ENCODE results near the gene CHD5. TPM values are rescaled to one million over a fixed set of nuclear protein-coding genes. Genes with fewer than 3 reads are reported as not detected.

The CHD5 gene
- total RNA-seq, 1 experiment from 2014 or later = 62.9 TPM

GRCh38 chr1:6129313-6129712 lies 50.8 kb downstream of the CHD5 start:
- CTCF ChIA-PET = no interaction called here
- H3K36me3 ChIP-seq (ENCODE audit: control insufficient read depth, insufficient read depth, low read length) = no peaks in the 10 kb centered on the region; the same call in 1 of the 2 replicates
- no peaks in the 10 kb centered on the region for H3K4me1 ChIP-seq (ENCODE audit: control insufficient read depth, insufficient read depth, low read length)
- POLR2A ChIA-PET = no interaction called here
- H3K27ac ChIP-seq (ENCODE audit: low read length) = no peak overlapping the region
- no peaks in the 10 kb centered on the region for H3K9me3 ChIP-seq (ENCODE audit: control insufficient read depth, insufficient read depth, low read depth, low read length)
- TF ChIP-seq SIN3A (IDR thresholded peaks at IDR 0.05; ENCODE audit: borderline replicate concordance, insufficient read depth, low read depth, low read length) = no peak
- TF ChIP-seq CTCF (IDR thresholded peaks at IDR 0.05) = no peak
- TF ChIP-seq TCF7L2 (IDR thresholded peaks at IDR 0.05; ENCODE audit: low read depth, low read length) = no peak
- TF ChIP-seq POLR2AphosphoS5 (IDR thresholded peaks at IDR 0.05; ENCODE audit: low read depth, low read length) = no peak
- no peak for TF ChIP-seq REST (IDR thresholded peaks at IDR 0.05; ENCODE audit: insufficient read depth in 1 of 2, low read depth in 2 of 2, low read length in 1 of 2)
- H3K27me3 ChIP-seq (ENCODE audit: control insufficient read depth, insufficient read depth, low read length) = no peaks in the 10 kb centered on the region
- no TSS peak for BruUV-seq (replicated peaks)
- ATAC-seq = no peak
- DNase-seq (ENCODE audit: low read depth, low spot score) = no peak
- in situ Hi-C loops (cut with HindIII; ENCODE audit: low pct_unique_long_range_greater_than_20kb, low sequenced_read_pairs) = no loop called here
- no peak overlapping the region for H3K4me3 ChIP-seq (ENCODE audit: low read depth in 2 of 2, low read length in 2 of 2)
- intact Hi-C loops (cut with micrococcal nuclease; ENCODE audit: unreplicated experiment) = no loop called here

GRCh38 chr1:6128276-6129081 lies 51.6 kb downstream of the CHD5 start:
- no peaks in the 10 kb centered on the region for H3K4me1 ChIP-seq (ENCODE audit: control insufficient read depth, insufficient read depth, low read length)
- in situ Hi-C loops (cut with HindIII; ENCODE audit: low pct_unique_long_range_greater_than_20kb, low sequenced_read_pairs) (no loop called here), intact Hi-C loops (cut with micrococcal nuclease; ENCODE audit: unreplicated experiment) (no loop called here)
- H3K27me3 ChIP-seq (ENCODE audit: control insufficient read depth, insufficient read depth, low read length) = no peaks in the 10 kb centered on the region
- H3K4me3 ChIP-seq (ENCODE audit: low read depth in 2 of 2, low read length in 2 of 2) = no peak overlapping the region
- no peaks in the 10 kb centered on the region for H3K9me3 ChIP-seq (ENCODE audit: control insufficient read depth, insufficient read depth, low read depth, low read length)
- no peak overlapping the region for H3K27ac ChIP-seq (ENCODE audit: low read length)
- DNase-seq (ENCODE audit: low read depth, low spot score) = no peak
- POLR2A ChIA-PET = no interaction called here
- no TSS peak for BruUV-seq (replicated peaks)
- ATAC-seq = no peak
- H3K36me3 ChIP-seq (ENCODE audit: control insufficient read depth, insufficient read depth, low read length) = no peaks in the 10 kb centered on the region; the same call in 1 of the 2 replicates
- CTCF ChIA-PET = interaction anchor here (0.6 kb wide), 1 partner anchor 40 kb away, joined by 5 read pairs; no protein-coding TSS in a partner anchor
- no peak for TF ChIP-seq POLR2AphosphoS5 (IDR thresholded peaks at IDR 0.05; ENCODE audit: low read depth, low read length)

- Histone ChIP-seq H3K4me1 (ENCODE audit: control insufficient read depth, insufficient read depth, low read length) (no peaks in the 10 kb centered on the region), H3K9me3 (ENCODE audit: control insufficient read depth, insufficient read depth, low read depth, low read length) (no peaks in the 10 kb centered on the region), H3K4me3 (ENCODE audit: low read depth in 2 of 2, low read length in 2 of 2) (no peak overlapping the region), H3K36me3 (ENCODE audit: control insufficient read depth, insufficient read depth, low read length) (no peaks in the 10 kb centered on the region; the same call in 1 of the 2 replicates), H3K27me3 (ENCODE audit: control insufficient read depth, insufficient read depth, low read length) (no peaks in the 10 kb centered on the region), H3K27ac (ENCODE audit: low read length) (no peak overlapping the region)
- in situ Hi-C loops (cut with HindIII; ENCODE audit: low pct_unique_long_range_greater_than_20kb, low sequenced_read_pairs) (no loop called here), intact Hi-C loops (cut with micrococcal nuclease; ENCODE audit: unreplicated experiment) (no loop called here)
- DNase-seq (ENCODE audit: low read depth, low spot score) (no peak), ATAC-seq (peak; percentile 82)
- CTCF ChIA-PET = interaction anchor here (0.6 kb wide), 1 partner anchor 39 kb away, joined by 5 read pairs; no protein-coding TSS in a partner anchor
- BruUV-seq (replicated peaks) = no TSS peak
- POLR2A ChIA-PET = no interaction called here
- TF ChIP-seq POLR2AphosphoS5 (IDR thresholded peaks at IDR 0.05; ENCODE audit: low read depth, low read length) (no peak), TCF7L2 (IDR thresholded peaks at IDR 0.05; ENCODE audit: low read depth, low read length) (no peak), CTCF (IDR thresholded peaks at IDR 0.05) (no peak), REST (IDR thresholded peaks at IDR 0.05; ENCODE audit: insufficient read depth in 1 of 2, low read depth in 2 of 2, low read length in 1 of 2) (no peak), SIN3A (IDR thresholded peaks at IDR 0.05; ENCODE audit: borderline replicate concordance, insufficient read depth, low read depth, low read length) (no peak)
Measured at GRCh38 chr1:6127587-6128163, 52.4 kb downstream of the CHD5 start.
